GM18511 (cell line): Measurements from ENCODE around the gene SEMA3B.

Source experiments
- ATAC-seq: cut with Tn5 transposase; IDR thresholded peaks from one replicate; pipeline ENCODE4 v1.9.1; 2021; ENCODE audit warnings: mild to moderate bottlenecking, moderate library complexity; ENCODE audit not compliant: unreplicated experiment

The SEMA3B gene

GRCh38 chr3:50327129-50327528 lies 58.2 kb downstream of the SEMA3B start:
- no peak for ATAC-seq
